ENCODE data around the gene SYT17.

The SYT17 gene

GRCh38 chr16:19265380-19265930, 97.4 kb downstream of the SYT17 start:
- no peak for DNase-seq (ENCODE audit: low read depth)
- H3K4me3 ChIP-seq (ENCODE audit: low read depth, low read length), result no peak overlapping the region
- TF ChIP-seq, protein P1, sequence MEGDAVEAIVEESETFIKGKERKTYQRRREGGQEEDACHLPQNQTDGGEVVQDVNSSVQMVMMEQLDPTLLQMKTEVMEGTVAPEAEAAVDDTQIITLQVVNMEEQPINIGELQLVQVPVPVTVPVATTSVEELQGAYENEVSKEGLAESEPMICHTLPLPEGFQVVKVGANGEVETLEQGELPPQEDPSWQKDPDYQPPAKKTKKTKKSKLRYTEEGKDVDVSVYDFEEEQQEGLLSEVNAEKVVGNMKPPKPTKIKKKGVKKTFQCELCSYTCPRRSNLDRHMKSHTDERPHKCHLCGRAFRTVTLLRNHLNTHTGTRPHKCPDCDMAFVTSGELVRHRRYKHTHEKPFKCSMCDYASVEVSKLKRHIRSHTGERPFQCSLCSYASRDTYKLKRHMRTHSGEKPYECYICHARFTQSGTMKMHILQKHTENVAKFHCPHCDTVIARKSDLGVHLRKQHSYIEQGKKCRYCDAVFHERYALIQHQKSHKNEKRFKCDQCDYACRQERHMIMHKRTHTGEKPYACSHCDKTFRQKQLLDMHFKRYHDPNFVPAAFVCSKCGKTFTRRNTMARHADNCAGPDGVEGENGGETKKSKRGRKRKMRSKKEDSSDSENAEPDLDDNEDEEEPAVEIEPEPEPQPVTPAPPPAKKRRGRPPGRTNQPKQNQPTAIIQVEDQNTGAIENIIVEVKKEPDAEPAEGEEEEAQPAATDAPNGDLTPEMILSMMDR (IDR thresholded peaks at IDR 0.05; ENCODE audit: low read depth, low read length, missing control alignments), result no peak

- TF ChIP-seq, protein P1 (IDR thresholded peaks at IDR 0.05; ENCODE audit: low read depth, low read length, missing control alignments), result no peak
- DNase-seq (ENCODE audit: low read depth), result no peak
- H3K4me3 ChIP-seq (ENCODE audit: low read depth, low read length), result no peak overlapping the region
Measured at GRCh38 chr16:19266774-19267173, 98.7 kb downstream of the SYT17 start.

DNA sequence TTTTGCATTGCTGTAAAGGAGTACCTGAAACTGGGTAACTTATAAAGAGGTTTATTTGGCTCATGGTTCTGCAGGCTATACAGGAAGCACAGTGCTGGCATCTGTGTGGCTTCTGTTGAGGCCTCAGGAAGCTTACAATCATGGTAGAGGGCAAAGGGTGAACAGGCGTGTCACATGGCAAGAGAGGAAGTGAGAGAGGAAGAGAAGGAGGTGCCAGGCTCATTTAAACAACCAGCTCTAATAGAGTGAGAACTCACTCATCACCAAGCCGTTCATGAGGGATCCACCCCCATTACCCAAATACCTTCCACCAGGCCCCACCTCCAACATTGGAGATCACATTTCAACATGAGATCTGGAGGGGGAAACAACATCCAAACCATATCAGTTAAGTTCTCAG, 101.1 kb downstream of the SYT17 start:
- H3K4me3 ChIP-seq (ENCODE audit: low read depth, low read length), result no peak overlapping the region
- no peak for DNase-seq (ENCODE audit: low read depth)
- TF ChIP-seq, protein P1 (IDR thresholded peaks at IDR 0.05; ENCODE audit: low read depth, low read length, missing control alignments), result no peak

DNA sequence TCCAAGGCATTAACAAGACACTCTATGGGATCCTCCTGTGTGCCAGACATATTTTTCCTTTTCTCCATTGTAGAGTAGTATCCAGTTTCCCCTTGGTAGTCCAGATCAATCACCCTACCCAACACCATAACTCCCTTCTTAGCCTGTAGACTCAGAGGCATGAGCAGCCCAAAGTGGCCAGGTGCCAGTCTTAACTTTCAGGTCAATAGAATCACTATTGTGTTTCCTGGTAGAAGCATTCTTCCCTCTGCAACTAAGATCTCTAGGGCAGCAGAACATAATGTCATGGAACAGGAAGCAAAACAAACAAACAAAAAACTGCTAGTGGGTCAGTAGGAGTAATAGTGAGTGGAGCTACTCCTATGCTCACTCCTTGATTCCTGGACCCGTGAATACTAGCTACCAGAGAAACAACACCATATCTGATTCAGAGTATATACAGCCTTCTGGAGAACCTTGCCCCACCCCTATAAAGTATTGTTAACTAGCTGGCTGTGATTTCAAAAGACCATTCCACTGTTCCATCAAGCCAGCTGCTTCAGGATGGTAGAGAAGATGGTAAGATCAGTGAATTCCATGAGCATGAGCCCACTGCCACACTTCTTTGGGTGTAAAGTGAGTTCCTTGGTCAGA, 106.2 kb downstream of the SYT17 start:
- DNase-seq (ENCODE audit: low read depth), result no peak
- TF ChIP-seq, protein P1 (IDR thresholded peaks at IDR 0.05; ENCODE audit: low read depth, low read length, missing control alignments), result no peak
- no peak overlapping the region for H3K4me3 ChIP-seq (ENCODE audit: low read depth, low read length)

GRCh38 chr16:19278403-19278802, 110.4 kb downstream of the SYT17 start:
- no peak overlapping the region for H3K4me3 ChIP-seq (ENCODE audit: low read depth, low read length)
- TF ChIP-seq, protein P1 (IDR thresholded peaks at IDR 0.05; ENCODE audit: low read depth, low read length, missing control alignments), result no peak
- DNase-seq (ENCODE audit: low read depth), result no peak

DNA sequence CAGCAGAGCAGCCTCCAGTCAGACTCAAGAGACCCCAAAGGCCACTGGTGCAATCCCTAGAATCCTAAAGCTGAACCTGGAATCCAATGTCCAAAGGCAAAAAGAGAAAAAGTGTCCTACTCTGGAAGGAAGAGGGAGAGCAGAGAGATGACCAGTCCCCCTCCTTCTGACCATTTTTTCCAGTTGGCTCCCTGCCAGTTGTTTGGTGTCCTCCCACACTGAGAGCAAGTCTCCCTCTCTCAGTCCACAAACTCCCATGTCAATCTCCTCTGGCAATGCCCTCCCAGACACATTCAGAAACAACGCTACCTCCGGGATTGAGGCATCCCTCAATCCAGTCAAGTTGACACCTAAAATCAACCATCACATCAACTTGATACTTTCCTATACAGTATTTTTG, 113.2 kb downstream of the SYT17 start:
- no peak for DNase-seq (ENCODE audit: low read depth)
- H3K4me3 ChIP-seq (ENCODE audit: low read depth, low read length), result no peak overlapping the region
- TF ChIP-seq, protein P1 (IDR thresholded peaks at IDR 0.05; ENCODE audit: low read depth, low read length, missing control alignments), result no peak

DNA sequence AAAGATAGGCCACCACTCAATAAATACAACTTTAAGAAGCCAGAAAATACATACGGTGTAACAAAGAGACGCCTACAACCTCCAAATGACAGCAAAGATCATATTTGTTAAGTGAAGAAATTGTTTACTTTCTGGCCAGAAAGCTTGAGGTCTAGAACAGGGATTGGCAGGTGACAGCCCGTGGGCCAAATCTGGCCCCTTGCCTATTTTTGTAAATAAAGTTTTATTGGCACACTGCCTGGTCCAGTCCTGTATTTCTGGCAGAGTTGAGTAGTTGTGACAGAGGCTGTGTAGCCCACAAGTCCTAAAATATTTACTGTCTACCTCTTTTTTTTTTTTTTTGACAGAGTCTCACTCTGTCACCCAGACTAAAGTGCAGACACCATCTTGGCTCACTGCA, 114.1 kb downstream of the SYT17 start:
- DNase-seq (ENCODE audit: low read depth), result no peak
- TF ChIP-seq, protein P1 (IDR thresholded peaks at IDR 0.05; ENCODE audit: low read depth, low read length, missing control alignments), result no peak
- no peak overlapping the region for H3K4me3 ChIP-seq (ENCODE audit: low read depth, low read length)

Data from GM12864 (cell line).